KOPT-K1 (cell line): ENCODE results near the gene SHE.

Experiments used
- H3K27ac ChIP-seq: fragments of 200-600 bp; sonication (generic); 2 replicates; pipeline ENCODE4 v1.5.1; 2016; ENCODE audit warnings: antibody characterized with exemption, mild to moderate bottlenecking, low read depth, low read length; ENCODE audit not compliant: poor library complexity, severe bottlenecking
- H3K36me3 ChIP-seq: fragments of 200-600 bp; sonication (generic); 2 replicates; pipeline ENCODE4 v1.5.1; 2017; ENCODE audit warnings: antibody characterized with exemption, mild to moderate bottlenecking, low read length, moderate library complexity; ENCODE audit not compliant: insufficient read depth
- H3K9me3 ChIP-seq: fragments of 200-600 bp; sonication (generic); 2 replicates; pipeline ENCODE4 v1.5.1; 2017; ENCODE audit warnings: antibody characterized with exemption, low read length, mild to moderate bottlenecking; ENCODE audit not compliant: insufficient read depth, poor library complexity, severe bottlenecking

Gene SHE

DNA sequence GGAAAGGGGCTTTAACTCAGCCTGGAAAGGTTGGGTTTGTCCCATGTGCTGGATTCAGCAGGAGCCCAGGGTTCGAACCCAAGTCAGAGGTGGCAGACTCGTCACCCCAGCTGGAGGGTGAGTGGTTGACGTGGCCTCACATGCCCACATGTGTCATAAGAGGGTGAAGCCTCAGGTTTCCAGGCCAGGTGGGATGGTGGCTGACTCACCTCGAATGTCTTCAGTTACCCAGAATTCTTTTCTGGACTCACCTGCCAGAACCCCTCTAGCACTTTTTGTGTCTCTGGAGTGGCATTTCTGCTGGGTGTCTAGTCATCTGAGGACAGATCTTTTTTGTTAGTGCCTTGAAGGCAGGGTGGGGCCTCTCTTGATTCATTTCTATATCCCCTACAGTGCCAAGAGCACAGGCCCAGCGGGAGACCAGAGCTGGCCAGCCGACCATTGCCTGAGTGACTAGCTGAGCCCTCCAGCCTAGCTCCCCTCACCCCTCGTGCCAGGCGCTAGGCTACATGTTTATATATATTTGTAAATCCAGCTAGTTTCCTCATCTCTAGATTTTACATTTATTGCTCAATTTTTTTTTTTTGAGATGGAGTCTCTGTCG, 68.9 kb downstream of the SHE start:
- Histone ChIP-seq H3K9me3 (no peaks in the 10 kb centered on the region), H3K27ac (no peak overlapping the region), H3K36me3 (no peaks in the 10 kb centered on the region)

DNA sequence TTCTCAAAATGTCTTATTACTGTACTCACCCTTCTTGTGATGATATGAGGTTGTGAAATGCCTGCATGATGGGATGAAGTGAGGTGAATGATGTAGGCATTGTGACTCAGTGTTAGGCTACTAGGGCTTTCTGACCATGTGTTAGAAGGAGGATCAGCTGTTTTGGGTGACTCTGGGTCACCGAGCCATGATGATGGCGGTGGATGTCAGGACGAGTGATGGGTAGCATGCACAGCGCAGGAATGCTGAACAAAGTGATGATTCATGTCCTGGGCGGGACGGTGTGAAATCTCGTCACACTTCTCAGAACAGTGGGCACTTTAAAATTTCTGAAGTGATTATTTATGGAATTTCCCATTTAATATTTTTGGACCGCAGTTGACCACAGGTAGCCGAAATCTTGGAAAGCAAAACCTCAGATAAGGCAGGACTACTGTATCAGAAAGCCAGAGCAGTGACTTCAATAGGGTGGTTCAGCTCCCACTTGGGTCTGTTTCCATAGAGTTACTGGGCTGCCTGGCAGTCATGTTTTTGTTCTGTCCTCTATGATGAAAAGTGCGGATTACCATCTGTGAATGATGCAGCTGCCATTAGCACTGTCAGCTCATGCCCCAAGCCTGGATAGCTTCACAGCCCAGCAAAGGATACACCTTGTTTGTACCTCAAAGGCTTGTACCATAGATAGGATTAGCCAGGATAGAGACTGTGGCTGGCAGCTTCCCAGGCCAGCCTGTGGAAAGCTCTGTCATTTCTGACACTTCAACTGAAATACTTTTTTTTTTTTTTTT, 70.4 kb downstream of the SHE start:
- no peak overlapping the region for H3K27ac ChIP-seq
- H3K36me3 ChIP-seq = no peaks in the 10 kb centered on the region
- no peaks in the 10 kb centered on the region for H3K9me3 ChIP-seq

DNA sequence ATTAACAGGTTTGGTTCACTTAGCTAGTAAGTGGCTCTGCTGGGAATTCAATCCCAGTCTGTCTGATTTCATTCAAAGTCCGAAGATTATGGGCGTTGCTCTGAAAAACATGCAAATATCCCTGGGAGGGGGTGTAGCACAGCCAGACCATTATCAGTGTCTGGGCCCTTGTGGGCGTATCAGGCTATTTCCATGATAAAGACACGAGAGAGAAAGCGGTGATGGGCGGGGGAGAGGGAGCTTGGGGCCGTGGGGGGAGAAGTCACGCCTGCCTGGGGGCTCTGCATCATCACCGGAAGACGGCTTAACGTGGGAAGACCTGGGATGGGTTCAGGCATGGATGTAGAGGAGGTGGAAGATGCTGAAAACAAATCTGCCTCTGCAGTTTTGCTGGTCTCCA, 71.3 kb downstream of the SHE start:
- no peak overlapping the region for H3K27ac ChIP-seq
- no peaks in the 10 kb centered on the region for H3K36me3 ChIP-seq
- no peaks in the 10 kb centered on the region for H3K9me3 ChIP-seq

DNA sequence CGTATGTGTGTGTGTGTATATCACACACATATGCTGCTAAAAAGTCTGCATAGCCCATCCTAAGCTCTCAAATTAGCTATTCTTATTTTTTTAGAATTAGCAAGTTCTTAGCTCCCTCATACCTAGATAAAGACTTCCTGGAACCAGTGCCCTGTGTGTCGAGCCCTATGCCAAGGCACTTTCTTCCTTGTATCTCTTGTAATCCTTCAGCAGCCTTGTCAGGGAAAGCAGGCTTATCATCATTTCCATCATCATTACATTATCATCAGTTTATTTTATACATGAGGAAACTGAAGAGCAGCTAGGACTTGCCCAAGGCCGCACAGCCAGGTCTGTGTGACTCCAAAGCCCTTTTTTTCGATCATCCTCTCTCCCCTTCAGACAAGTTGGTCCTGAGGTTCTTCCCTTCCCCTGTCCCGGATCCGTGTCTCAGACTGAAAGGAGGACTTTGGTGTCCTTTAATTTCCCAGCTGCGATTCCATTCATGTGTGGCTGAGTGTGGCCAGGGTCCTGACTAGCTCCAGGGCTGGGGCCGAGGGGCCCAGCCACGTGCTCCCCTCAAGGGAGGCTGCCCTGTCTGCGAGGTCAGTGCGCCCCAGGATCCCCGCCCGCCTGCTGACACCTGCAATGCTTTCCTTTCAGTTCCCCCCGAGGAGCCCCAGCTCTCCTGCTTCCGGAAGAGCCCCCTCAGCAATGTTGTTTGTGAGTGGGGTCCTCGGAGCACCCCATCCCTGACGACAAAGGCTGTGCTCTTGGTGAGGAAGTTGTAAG, 72.2 kb downstream of the SHE start:
- H3K36me3 ChIP-seq = no peaks in the 10 kb centered on the region
- no peak overlapping the region for H3K27ac ChIP-seq
- no peaks in the 10 kb centered on the region for H3K9me3 ChIP-seq
